Nephron progenitor cell (in vitro differentiated cells): ENCODE results near the gene FITM1.

Experiments used
- DNase-seq: peaks from one replicate; pipeline ENCODE4 v3.0.0; 2021
- H3K27ac Mint-ChIP-seq: 2 replicates; pipeline ENCODE4 v1.8.0; 2021; ENCODE audit warnings: mild to moderate bottlenecking, moderate library complexity, mixed read lengths
- H3K27me3 Mint-ChIP-seq: 2 replicates; pipeline ENCODE4 v1.8.0; 2021; ENCODE audit warnings: mild to moderate bottlenecking, low read depth, mixed read lengths; ENCODE audit not compliant: poor library complexity
- H3K36me3 Mint-ChIP-seq: 2 replicates; pipeline ENCODE4 v1.8.0; 2021; ENCODE audit warnings: low read depth, mixed read lengths
- H3K4me1 Mint-ChIP-seq: 2 replicates; pipeline ENCODE4 v1.8.0; 2021; ENCODE audit warnings: mixed read lengths
- H3K4me3 Mint-ChIP-seq: 2 replicates; pipeline ENCODE4 v1.8.0; 2021; ENCODE audit warnings: mild to moderate bottlenecking, moderate library complexity, mixed read lengths
- H3K9me3 Mint-ChIP-seq: 2 replicates; pipeline ENCODE4 v1.8.0; 2021; ENCODE audit warnings: mild to moderate bottlenecking, moderate library complexity, mixed read lengths
- CTCF ChIP-seq: fragments of 200-600 bp; sonication (generic); IDR thresholded peaks from 2 replicates; pipeline ENCODE4 v1.5.0; 2021; ENCODE audit warnings: antibody characterized with exemption

The FITM1 gene

GRCh38 chr14:24172871-24173281, 42.4 kb downstream of the FITM1 start:
- TF ChIP-seq CTCF: no peak
- no peak for DNase-seq
- H3K4me1 Mint-ChIP-seq: peaks cover 39% of the 10 kb centered on the region
- H3K36me3 Mint-ChIP-seq: peaks cover 39% of the 10 kb centered on the region
- peak overlapping the region; percentile 84 for H3K4me3 Mint-ChIP-seq
- no peak overlapping the region for H3K27ac Mint-ChIP-seq
- H3K9me3 Mint-ChIP-seq: no peaks in the 10 kb centered on the region
- peaks cover 14% of the 10 kb centered on the region for H3K27me3 Mint-ChIP-seq

GRCh38 chr14:24176599-24176998, 46.1 kb downstream of the FITM1 start:
- H3K9me3 Mint-ChIP-seq: no peaks in the 10 kb centered on the region
- TF ChIP-seq CTCF: no peak
- H3K36me3 Mint-ChIP-seq: peaks cover 42% of the 10 kb centered on the region
- DNase-seq: no peak
- peak overlapping the region; percentile 90 for H3K27ac Mint-ChIP-seq
- H3K4me1 Mint-ChIP-seq: peaks cover 35% of the 10 kb centered on the region
- peaks cover 7% of the 10 kb centered on the region for H3K27me3 Mint-ChIP-seq
- no peak overlapping the region for H3K4me3 Mint-ChIP-seq

- Mint-ChIP-seq H3K4me3 (no peak overlapping the region), H3K4me1 (peaks cover 31% of the 10 kb centered on the region), H3K27ac (peak overlapping the region; percentile 90), H3K9me3 (no peaks in the 10 kb centered on the region), H3K27me3 (peaks cover 5% of the 10 kb centered on the region), H3K36me3 (peaks cover 42% of the 10 kb centered on the region)
- TF ChIP-seq CTCF: no peak
- no peak for DNase-seq
These were observed 46.8 kb downstream of the FITM1 start for GRCh38 chr14:24177041-24177825.

- H3K9me3 Mint-ChIP-seq: no peaks in the 10 kb centered on the region
- H3K27me3 Mint-ChIP-seq: peaks cover 1% of the 10 kb centered on the region
- peaks cover 28% of the 10 kb centered on the region for H3K4me1 Mint-ChIP-seq
- H3K36me3 Mint-ChIP-seq: peaks cover 41% of the 10 kb centered on the region
- DNase-seq: no peak
- H3K27ac Mint-ChIP-seq: peak overlapping the region; percentile 82
- no peak overlapping the region for H3K4me3 Mint-ChIP-seq
- no peak for TF ChIP-seq CTCF
These were observed 47.4 kb downstream of the FITM1 start for GRCh38 chr14:24177891-24178290.

GRCh38 chr14:24178399-24179178, 48.1 kb downstream of the FITM1 start:
- no peaks in the 10 kb centered on the region for H3K9me3 Mint-ChIP-seq
- peak overlapping the region; percentile 75 for H3K27ac Mint-ChIP-seq
- H3K36me3 Mint-ChIP-seq: peaks cover 34% of the 10 kb centered on the region
- no peaks in the 10 kb centered on the region for H3K27me3 Mint-ChIP-seq
- DNase-seq: no peak
- no peak for TF ChIP-seq CTCF
- peaks cover 21% of the 10 kb centered on the region for H3K4me1 Mint-ChIP-seq
- no peak overlapping the region for H3K4me3 Mint-ChIP-seq
